GM20000 (cell line): ENCODE results near the gene CERS6.
A peak's percentile ranks its signal among the peaks of the same experiment; 100 is the strongest.
"Not testable (repeated sequence)": the region's sequence is repeated elsewhere in the genome, so short reads cannot be mapped to it uniquely, and the experiment has no call there.

Source experiments
- DNase-seq: peaks from one replicate; pipeline ENCODE4 v3.0.0; 2012; ENCODE audit warnings: low spot score
- TF ChIP-seq, protein P1 (sequence below): IDR thresholded peaks from 2 replicates; pipeline ENCODE4 v1.5.1; 2012; ENCODE audit warnings: mild to moderate bottlenecking, control low read depth; ENCODE audit errors: extremely low read depth, missing control alignments

CERS6 gene

DNA sequence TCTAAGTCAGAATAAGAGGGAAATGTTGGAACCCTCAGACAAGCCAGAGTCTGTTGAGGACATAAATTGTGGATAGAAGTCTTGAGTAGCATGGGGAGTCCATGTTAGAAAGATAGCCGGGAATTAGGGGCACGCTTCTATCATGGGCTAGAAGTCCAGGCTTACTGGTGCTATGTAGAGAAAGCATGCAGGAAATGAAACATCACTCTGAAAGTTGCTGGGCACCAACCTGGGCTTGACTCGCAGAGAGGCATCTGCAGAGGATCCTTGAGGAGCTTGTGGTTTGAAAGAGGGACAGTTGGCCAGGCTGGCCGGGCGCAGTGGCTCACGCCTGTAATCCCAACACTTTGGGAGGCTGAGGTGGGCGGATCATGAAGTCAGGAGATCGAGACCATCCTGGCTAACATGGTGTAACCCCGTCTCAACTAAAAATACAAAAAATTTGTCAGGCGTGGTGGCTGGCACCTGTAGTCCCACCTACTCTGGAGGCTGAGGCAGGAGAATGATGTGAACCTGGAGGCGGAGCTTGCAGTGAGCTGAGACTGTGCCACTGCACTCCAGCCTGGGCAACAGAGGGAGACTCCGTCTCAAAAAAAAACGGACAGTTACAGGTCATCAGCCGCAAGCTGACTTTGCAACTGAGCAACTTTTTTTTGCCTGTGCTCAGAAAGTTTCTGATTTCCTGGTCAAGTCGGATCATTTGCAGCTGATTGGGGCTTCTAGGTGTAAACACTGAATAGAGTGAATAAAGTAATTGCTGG lies 24.9 kb downstream of the CERS6 start:
- no peak for DNase-seq
- TF ChIP-seq, protein P1, sequence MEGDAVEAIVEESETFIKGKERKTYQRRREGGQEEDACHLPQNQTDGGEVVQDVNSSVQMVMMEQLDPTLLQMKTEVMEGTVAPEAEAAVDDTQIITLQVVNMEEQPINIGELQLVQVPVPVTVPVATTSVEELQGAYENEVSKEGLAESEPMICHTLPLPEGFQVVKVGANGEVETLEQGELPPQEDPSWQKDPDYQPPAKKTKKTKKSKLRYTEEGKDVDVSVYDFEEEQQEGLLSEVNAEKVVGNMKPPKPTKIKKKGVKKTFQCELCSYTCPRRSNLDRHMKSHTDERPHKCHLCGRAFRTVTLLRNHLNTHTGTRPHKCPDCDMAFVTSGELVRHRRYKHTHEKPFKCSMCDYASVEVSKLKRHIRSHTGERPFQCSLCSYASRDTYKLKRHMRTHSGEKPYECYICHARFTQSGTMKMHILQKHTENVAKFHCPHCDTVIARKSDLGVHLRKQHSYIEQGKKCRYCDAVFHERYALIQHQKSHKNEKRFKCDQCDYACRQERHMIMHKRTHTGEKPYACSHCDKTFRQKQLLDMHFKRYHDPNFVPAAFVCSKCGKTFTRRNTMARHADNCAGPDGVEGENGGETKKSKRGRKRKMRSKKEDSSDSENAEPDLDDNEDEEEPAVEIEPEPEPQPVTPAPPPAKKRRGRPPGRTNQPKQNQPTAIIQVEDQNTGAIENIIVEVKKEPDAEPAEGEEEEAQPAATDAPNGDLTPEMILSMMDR: no peak

DNA sequence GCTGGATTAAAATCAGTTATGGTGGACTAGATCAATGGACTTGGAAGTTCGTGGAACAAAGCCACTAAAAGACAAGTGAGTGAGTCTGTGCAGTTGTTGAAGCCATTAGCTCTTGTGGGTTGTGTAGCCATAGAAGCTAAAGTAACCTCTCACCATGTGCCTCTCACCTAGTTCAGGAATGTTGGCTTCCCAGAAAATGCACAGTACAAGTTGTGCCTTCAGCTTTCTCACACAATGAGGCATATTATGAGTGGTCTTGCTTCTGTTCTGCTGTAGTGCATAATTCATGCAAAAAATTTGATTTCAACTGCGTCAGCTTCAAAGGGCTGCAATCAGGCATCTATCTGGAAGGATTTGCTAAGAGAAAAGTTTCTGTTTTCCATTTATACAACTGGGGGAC lies 26.2 kb downstream of the CERS6 start:
- DNase-seq: no peak
- TF ChIP-seq, protein P1: no peak

DNA sequence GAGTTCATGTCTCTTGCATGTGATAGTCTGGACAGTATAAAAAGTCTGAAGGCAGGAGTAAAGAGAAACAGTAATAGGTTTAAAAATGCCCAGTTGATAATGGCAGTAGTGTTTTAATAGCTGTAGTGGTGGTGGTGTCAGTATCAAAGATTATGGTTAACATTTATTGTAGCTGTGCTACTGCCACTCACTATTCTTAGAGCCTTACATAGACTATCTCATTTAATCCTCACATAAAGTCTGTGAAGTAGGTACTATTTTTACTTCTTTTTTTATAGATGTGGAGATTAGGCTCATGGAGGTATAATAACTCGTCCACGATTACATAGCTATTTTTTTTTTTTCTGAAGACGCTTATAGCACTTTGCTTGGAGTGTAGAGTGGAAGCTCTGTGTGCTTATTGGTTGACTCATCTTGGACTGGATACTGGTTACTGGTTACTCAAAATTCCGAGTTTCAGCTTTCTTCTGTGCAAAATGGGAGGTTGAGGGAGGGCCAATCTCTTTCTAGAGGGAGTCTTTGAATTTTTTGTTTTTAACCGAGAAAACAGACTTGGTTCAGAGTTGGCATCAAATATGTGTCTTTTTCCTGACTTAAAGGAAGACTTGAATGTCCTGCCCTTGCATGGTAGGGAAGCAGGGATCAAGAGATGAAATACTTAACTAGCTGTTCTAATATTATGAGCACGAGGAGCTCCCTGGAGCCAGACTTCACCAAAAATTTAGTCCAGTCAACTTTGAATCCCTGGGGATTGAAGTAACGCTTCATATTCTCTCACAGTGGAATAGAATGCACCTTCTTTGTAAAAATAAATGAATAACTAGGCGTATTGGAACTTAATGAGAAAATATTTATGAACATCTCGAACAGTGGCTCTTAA lies 27.1 kb downstream of the CERS6 start:
- no peak for DNase-seq
- TF ChIP-seq, protein P1: no peak

DNA sequence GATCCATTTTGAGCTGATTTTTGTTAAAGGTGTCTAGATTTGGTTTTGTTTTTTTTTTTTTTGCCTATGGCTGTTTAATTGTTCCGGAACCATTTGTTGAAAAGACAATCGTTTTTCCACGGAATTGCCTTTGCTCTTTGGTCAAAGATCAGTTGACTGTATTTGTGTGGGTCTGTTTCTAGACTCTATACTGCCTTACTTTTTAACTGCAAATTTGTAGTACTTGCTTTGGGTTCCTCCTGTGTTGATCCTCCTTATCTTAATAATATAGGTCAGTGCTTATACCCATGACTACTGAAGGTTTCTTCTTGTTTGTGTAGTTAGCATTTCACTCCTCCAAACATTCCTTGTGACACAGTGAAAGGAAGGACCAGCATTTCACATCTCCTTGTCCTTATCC lies 30.4 kb downstream of the CERS6 start:
- TF ChIP-seq, protein P1: no peak
- DNase-seq: no peak

DNA sequence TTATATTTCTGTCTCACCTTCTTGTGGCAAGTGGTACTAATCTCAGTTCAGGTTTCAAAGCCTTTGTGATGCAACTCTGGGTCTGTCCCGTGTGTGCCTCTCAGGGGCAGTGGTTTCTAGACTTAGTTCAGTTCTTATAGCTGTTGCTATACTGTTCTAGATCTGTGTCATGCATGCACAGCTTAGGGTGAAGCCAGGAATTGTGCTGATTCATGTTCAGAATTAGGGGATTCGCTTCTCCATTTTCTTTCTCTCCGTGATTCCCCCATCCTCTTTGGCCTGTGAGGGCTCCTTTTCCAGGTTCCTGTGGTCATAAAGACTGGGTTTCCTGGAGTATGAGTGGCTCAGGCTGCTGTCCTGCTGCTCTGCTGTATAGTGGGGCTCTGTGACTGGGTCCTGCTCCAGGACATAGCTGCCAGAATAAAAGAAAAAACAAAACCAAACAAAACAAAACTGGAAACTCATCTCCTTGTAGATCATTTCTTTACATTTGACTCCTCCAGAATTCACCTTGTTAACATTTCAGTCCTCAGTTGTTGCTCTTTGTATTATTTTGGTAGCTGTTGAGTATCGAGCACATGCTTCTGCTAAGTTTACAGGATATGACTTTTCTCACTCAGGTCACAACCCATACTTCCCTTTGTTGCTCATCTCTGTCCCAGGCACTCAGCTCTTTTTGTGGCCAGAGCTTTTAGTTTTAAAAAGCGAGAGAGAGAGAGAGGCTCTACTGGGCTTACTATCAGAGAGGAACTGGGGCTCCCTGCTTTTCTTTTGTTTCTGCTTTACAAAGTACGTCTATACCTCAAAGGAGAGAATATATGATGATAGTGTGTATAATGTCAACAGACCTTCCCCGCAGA lies 34.2 kb downstream of the CERS6 start:
- DNase-seq: peak; percentile 59
- TF ChIP-seq, protein P1: no peak

DNA sequence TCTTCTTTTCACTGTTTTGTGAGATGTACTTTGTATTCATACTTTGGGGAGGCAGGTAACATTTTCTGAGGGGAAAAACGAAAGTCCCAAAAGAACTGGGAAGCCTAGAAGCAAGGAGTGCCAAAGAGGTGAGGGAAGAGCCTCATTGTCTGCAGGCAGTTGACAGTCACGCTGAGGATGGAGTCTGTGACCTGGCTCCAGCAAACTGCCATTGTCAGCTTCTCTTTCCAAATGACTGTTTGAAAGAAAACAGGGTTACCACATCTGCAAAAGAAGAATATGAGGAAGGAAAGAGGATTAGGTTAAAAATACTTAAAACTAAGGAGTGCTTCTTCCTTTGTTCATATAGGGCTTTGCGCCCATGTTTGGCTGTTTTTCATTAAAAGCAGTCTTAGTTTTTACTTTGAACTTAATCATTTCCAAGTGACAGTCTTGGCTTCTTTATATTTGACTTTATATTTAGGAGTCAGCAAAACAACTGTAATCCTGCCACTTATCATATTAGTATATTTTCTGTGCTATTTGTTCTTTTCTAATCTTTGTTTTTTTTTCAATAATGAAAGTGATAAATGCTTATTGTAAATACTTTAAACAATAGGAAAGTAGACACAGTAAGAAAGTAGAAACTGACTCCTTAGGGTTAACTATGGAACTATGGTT lies 35.0 kb downstream of the CERS6 start:
- TF ChIP-seq, protein P1: no peak
- DNase-seq: peak; percentile 13

DNA sequence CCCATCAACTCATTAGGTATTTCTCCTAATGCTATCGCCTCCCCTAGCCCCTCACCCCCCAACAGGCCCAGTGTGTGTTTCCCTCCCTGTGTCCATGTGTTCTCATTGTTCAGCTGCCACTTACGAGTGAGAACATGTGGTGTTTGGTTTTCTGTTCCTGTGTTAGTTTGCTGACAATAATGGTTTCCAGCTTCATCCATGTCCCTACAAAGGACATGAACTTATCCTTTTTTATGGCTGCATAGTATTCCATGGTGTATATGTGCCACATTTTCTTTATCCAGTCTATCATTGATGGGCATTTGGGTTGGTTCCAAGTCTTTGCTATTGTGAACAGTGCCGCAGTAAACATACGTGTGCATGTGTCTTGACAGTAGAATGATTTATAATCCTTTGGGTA lies 35.7 kb downstream of the CERS6 start:
- DNase-seq: not testable (repeated sequence)

DNA sequence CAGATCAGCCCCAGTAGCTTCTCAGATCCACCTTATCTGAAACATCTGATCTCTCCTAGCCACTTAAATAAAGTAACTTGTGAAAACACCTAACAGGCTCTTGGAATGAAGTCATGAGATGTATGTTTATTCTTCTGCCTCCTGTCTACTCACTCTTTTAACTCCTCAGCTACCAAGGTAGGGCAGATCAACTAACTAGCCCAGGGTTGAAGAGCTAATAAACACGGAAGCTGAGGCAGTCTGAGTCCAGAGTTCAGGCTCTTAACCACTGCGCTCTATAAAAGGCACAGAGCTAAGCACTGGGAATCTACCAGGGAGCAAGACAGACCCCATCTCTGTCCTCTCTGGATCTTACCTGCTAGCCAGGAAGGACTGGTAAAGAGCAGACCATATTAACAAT lies 37.1 kb downstream of the CERS6 start:
- not testable (repeated sequence) for DNase-seq
